ENCODE measurements around the gene FBLN2.
"Not testable (repeated sequence)": the region's sequence is repeated elsewhere in the genome, so short reads cannot be mapped to it uniquely, and the experiment has no call there.

Gene FBLN2

DNA sequence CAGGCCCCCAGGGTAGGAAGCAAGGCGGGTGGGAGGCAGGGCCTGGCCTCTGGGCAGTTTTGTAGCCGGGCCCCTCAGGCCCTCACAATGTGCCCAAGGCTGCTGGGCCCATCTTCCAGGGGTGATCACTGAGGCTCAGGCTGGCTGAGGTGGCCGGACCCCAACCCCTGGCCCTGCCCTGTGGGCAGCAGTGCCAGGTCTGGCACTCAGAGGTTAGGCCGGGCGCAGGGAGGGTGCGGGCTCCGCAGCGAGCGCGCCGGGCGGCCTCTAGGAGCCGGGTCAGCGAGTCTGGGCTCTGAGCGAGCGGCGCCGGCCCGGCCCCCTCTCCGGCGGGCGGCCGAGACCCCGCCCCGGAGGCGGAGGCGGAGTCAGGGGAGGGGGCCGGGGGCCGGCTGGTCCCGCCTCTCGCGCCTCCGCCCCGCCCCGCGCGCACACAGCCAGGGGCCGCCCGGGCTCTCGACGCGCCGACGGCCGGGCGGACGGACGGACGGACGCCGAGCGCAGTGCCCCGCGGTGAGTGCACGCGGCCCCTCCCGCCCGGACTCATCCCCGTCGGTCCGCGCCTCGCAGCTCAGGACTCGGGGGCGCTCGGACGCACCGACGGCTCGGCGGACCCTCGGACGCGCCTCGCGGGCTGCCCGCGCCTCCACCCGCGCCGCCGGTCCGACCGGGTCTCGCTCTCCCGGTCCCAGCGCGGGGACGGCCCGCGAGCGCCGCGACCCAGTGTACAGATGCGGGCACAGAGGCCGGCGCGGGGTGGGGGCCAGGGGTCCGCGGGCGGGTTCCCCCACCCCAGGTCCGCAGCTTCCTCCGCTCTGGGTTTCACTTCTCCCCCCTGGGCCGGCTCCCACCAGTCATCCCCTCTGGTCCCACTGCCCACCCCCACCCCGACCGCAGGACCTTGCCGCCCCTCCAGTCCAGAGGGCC lies at the start of gene FBLN2:
TSS of gene FBLN2 (plus strand) at position 430 of the 927 bp plus-strand sequence. CDS start 21,231 bp downstream, outside the sequence.
- no peak for DNase-seq

DNA sequence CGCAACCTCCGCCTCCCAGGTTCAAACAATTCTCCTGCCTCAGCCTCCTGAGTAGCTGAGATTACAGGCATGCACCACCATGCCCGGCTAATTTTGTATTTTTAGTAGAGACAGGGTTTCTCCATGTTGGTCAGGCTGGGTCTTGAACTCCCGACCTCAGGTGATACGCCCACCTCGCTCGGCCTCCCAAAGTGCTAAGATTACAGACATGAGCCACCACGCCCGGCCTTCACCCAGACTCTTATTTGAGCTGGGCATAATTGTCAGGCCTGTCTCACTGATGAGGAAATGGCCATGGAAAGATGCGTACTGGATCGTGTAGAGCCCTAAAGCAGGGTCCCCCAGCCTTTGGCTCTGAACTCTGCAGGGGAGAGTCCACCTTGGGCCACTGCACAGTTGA lies 49.7 kb upstream of the FBLN2 start:
- not testable (repeated sequence) for DNase-seq

DNA sequence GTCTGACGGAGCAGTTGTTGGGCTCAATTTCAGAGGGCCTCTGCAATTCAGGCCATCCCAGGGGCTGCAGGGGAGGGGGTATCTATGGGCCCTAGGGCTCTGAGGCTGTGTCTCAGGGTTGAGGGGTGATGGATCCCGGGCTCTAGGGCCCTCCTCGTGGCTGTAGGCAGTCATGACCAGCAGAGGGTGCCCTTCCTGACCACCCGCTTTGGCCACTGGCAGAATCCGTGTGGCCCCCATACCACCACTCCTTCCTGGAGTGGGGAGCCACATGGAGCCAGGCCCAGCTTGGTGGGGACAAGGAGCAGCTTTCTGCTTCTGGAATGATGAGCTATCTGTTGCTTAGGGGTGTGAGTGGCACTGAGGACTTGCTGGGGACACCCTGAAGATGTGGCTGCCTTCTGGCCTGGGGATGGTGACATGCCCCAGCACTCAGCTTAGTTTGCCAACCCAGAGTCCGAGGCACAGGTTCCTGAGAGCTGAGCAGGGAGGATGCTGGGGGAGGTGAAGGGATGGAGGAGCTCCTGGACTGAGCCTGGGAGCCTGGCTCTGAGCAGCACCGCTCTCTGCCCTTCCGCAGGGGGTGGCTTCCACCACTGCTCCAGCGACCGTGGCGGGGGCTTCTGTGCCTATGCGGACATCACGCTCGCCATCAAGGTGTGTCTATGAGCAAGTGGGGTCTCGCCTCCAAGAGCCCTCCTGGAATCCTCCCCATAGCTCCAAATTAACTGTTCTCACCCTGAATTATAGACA lies 48.6 kb upstream of the FBLN2 start:
- no peak for DNase-seq

- no peak for DNase-seq
Observed at GRCh38 chr3:13501056-13501455, 47.9 kb upstream of the FBLN2 start.

DNA sequence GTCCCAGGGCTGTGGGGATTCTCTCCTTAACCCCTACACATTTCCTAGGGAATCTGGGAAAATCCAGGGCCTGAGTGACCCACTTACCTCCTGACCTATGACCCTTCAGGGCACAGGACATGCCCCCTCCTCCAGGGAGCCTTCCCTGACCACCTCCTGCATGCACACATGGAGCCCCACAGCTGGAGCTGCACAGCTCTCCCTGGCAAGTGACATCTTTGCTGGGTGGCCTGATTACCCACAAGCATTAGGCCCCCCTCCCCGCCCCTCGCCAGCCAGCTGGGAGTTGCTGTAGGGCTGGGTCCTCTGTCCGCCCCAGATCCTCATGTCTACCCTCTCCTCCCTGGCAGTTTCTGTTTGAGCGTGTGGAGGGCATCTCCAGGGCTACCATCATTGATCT lies 47.4 kb upstream of the FBLN2 start:
- DNase-seq: no peak

DNA sequence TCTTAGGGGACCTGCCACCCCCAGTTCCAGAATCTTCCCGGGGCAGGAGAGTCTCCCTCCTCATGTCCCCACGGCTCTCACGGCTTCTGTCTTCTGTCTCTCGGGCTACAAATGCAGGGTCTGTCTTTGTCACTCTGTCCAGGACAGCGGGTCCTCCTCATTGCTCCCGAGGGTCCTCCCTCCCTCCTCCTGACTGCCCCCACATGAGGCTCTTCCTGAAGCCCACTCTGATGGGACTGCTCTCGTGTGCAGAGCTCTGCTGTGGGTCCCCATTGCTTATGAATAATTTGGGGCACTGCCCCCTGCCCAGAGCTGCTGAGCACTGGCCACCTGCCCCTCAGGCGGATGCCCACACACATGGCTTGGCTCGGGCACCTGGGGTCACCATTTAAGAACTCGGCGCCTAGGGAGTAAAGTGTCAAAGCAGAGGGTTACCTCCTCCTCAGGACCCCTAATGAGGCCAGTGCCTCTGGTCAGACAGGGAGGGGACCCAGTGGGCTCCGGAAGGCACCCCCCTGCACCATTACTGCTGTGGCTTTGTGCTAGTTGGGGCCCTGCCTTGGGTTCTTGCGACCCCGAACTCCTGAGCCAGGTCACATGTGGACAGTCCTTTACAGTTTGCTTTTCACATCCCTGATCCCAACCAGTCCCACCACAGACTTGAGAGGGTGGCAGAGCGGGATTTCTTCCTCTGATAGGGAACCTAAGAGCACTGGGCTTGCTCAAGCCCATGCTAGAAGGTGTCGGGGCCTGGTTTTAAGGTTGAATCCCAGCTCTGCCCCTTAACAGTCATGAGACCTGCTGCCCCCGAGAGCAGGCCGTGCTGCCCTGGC lies 46.8 kb upstream of the FBLN2 start:
- no peak for DNase-seq

- no peak for DNase-seq
Observed at GRCh38 chr3:13502791-13503060, 46.2 kb upstream of the FBLN2 start.

DNA sequence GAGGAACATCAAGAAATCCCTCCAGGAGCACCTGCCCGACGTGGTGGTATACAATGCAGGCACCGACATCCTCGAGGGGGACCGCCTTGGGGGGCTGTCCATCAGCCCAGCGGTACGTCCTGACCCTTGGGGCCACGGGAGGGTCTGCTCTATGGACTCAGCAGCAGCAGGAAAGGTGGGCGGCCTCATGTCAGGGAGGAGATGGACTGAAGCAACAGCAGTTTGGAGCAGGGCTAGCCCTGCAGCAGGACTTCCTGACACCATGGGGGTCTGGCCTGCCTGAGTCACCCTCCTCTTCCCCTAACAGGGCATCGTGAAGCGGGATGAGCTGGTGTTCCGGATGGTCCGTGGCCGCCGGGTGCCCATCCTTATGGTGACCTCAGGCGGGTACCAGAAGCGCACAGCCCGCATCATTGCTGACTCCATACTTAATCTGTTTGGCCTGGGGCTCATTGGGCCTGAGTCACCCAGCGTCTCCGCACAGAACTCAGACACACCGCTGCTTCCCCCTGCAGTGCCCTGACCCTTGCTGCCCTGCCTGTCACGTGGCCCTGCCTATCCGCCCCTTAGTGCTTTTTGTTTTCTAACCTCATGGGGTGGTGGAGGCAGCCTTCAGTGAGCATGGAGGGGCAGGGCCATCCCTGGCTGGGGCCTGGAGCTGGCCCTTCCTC lies 44.6 kb upstream of the FBLN2 start:
- no peak for DNase-seq

DNA sequence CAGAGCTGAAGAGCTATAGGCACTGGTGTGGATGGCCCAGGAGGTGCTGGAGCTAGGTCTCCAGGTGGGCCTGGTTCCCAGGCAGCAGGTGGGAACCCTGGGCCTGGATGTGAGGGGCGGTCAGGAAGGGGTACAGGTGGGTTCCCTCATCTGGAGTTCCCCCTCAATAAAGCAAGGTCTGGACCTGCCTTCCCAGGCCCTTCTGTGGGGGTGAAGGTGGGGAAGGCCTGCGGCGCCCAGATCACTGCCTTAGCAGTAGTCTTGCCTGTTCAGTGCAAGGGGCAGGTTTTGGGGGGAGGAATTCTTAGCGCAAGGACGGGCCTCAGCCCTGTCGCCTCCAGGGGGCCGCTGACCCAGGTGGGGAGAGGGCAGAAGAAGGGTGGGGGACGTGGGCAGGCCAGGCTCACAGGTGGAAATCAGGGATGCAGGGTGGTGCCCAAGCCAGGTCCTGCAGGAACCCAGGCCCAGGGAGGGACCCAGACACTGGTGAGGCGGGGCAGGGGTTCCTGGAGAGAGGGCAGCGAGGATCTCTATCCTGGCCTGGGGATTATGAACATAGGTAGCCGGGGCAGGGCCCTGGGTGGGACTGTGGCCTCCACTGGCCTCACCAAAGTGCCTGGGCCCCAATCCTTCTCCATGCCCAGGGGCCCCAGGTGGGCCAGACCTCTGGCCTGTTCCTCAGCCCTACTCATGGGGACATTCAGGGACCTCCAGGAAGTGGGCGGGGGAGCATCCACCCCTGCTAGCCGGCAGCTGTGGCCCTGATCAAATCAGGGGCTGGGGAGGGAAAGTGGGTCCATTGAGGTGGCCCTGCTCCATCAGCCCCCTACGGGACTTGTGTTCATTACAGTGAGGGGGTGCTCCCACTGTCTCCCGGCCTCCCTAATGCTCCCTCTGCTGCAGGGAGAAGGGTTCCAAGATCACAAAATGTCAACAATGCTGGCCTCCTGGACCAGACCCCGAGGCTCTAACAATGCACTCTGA lies 43.5 kb upstream of the FBLN2 start:
- no peak for DNase-seq

DNA sequence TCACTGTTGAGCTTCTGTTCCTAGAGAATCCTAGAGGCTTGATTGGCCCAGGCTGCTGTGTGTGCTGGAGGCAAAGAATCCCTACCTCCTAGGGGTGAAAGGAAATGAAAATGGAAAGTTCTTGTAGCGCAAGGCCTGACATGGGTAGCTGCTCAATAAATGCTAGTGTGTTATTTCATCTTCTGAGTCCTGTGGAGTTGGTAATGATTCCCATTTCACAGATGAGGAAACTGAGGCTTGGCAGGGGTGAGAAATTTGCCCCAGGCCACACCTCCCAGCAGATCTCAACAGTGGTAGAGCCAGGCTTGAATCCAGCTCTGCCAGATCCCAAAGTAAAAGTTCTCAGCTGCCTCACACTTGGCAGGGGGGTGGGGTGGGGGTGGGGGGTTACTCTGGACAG lies 42.7 kb upstream of the FBLN2 start:
- DNase-seq: no peak

GRCh38 chr3:13506680-13507079 lies 42.2 kb upstream of the FBLN2 start:
- no peak for DNase-seq

GRCh38 chr3:13507247-13507569 lies 41.7 kb upstream of the FBLN2 start:
- DNase-seq: no peak

GRCh38 chr3:13507570-13508339 lies 41.2 kb upstream of the FBLN2 start:
- no peak for DNase-seq

DNA sequence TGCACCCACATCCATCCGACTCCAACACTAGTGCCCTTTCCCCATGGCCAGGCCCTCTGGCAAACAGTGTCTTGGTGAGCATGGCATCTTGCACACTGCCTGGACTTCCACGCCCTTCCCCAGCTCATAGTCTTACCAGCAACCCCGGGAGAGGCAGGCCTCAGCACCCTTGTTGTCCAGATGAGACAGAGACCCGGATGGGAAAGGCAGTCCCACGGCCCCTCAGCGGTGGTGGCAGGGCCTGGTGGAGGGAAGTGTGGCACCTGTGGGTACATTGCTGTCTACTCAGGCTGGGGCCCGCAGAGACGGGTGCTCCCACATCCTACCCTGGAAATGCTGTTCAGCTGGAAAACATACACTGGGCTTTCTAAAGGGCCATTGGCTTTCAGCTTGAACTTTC lies 40.4 kb upstream of the FBLN2 start:
- DNase-seq: no peak

DNA sequence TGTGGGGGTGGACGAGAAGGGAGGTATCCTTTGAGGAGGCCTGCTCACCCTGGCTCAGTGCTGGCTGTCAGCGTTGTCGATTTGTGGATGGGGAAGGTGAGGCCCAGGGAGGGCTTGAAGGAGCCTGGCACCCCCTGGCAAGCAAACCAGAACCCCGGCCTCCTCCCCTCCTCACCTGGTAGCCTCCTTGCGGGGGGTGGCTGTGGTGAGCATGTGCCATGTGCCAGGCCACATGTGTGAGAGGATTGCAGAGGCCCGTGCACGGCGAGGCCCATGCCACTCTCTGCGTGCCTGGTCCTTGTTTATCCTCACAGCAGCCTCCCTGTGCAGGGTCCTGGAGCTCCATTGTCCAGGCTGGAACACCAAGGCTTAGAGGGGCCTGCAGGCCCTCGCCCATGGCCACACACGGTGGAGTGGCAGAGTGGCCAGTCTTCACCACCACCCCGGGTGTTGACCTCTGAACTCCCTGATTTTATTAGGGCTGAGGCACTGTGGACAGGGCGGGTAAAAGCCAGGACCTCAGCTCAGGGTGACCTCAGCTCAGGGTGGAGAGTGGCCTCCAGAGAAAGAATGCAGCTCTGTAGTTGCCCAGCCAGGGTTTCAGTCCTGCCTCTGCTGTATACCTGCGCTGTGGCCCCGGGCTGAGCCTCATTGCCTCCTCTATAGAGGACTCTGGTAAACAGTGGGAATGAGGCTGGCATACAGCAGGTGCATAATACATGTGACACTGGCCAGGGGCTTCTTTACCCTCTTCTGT lies 39.7 kb upstream of the FBLN2 start:
- DNase-seq: no peak

GRCh38 chr3:13509816-13510192 lies 39.1 kb upstream of the FBLN2 start:
- DNase-seq: no peak

DNA sequence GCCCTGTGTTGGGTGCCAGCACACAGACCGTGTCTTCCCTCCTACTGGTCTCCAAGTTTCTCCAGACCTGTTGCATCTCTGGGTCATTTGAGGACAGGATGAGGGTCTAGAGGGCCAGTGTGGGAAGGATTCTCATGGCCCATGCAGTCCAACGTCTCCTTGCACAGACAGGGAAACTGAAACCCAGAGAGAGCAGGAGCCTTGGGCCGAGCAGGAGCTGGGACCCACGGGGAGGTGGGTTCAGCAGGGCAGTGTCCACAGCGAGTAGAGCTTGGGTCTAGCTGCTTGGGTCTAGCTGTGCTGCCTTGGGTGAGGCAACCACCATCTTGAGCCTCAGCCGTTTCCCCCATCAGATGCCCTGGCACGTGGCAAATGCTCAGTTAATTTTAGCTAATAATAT lies 36.5 kb upstream of the FBLN2 start:
- DNase-seq: no peak

- DNase-seq: no peak
Observed at GRCh38 chr3:13513051-13513912, 35.6 kb upstream of the FBLN2 start.

DNA sequence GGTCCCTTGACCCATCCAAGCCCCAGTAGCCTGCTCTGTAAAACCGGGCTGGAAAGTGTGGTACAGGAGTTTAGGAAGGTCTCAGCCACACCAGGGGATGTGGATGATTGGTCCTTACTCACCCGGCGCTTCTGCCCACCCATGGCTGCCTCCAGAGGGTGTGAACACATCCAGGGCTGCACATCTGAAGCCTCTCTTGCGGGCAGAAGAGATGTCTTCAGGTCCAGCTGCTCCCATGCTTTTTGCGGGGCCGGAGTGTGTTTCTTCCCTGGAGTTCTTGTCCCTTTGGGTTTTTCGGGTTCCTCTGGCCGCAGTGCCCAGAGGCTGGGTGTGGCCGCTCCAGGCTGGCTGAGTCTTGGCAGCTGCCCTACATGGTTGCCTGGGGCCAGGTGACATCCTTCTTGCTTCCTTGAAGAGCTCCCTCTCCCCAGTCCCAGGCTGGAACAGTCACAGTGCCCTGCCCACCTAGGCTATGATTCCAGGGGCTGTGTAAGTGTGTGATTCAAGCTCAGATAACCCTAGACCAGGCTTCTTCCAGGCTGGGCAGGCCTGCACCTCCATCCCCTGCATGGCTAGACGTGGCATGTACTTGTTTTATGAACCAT lies 34.9 kb upstream of the FBLN2 start:
- DNase-seq: no peak

Measured in SIG-M5 (cell line).